ENCODE results near the gene TPST2.

TPST2 gene

DNA sequence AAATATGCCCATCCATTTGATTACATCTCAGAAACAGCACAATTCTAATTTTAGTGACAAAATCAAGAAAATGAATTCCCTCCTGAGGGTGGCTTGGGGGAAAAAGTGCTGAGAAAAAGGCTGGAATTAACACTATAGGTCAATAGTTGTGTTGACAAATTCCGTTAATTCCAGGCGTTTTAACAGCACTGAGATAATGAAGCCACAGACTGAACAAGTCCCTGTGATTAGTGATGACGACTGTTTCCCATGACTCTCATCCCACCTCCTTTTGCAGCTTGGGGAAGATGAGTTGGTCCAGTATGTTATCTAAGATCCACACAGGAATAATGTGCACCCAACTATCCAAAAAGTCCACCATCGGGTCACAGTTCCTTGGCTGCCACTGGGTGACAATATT lies 93.5 kb downstream of the TPST2 start:
- DNase-seq (ENCODE audit: low read depth in 3 of 3), result no peak

DNA sequence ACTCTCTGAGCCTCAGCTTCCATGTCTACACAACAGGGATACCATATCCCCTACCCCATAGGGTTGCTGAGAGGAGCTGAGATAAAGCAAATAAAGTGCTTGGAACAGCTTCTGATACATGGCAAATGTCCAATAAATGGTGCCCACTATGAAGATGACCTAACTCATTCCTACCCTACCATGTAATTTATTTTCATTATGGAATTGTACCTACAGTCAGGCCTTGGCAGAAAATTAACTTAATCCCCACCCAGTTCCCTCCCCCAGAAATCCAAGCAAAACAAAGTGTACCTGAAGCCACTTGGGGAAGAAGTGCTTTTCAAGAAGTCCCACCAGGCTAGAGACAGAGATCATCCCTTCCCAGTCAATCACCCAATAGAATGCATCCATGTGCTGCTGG lies 95.4 kb downstream of the TPST2 start:
- no peak for DNase-seq (ENCODE audit: low read depth in 3 of 3)

DNA sequence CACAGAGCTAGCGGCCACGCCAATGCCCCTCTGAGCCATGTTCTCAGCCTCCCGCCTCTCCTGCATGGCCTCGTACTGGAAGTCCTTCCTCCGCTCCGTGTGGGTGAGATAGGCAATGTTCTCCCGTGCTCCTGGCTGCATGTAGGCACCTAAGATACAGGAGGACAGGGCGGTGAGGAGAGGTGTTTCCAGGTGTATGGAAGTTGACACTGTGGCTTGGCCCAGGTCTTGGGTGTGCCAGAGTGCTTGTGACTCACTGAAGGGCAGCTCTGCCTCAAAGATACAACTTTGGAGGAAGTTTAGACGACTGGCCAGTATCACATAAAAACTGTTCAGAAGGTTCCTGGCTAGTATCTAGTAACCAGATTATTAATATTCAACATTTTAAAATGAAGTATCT lies 97.7 kb downstream of the TPST2 start:
- no peak for DNase-seq (ENCODE audit: low read depth in 3 of 3)

DNA sequence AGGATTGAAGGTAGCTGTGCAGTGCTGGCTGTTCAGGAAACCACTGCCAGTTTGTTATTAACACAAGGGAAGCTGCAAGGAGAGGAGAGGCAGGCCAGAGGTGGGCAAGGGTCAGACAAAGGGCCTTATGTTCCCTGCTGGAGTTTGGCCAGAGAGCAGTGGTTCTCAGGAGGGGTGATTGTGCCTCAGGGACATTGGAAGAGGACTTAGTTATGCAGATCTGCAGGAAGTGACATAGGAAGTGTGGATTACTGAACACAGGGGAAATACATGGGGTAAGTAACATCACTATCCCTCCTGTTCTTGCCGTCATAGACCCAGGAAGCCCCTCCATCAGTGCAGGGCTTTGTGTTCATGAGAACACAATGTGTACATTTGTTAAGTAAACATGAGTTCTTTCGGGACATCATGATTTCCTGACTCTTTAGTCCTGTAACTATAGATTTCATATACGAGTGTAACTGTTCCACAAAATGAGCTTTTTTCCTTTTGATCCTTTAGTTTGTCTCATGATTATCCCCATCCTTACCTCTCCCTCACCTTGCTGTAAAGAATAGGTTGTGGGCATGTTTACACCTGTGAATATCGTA lies 100.4 kb downstream of the TPST2 start:
- no peak for DNase-seq (ENCODE audit: low read depth in 3 of 3)

DNA sequence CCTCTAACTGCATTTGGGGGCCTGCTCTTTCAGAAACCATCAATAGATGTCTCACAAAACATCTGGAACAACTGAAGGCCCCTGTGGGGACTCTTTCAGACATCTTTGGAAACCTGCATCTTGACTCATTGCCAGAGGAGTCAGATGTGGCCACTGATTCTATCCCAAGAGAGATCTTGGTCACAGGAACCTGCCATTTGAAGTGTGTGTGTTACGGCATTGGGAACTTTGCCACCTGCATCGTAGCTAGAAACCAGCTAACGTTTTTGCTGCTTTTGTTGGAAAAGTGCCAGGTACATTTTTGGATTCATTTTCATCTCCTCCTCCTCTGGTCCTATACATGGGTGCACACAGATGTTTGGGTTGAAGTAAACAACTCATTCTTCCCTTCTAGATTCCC lies 101.9 kb downstream of the TPST2 start:
- DNase-seq (ENCODE audit: low read depth in 3 of 3), result no peak

DNA sequence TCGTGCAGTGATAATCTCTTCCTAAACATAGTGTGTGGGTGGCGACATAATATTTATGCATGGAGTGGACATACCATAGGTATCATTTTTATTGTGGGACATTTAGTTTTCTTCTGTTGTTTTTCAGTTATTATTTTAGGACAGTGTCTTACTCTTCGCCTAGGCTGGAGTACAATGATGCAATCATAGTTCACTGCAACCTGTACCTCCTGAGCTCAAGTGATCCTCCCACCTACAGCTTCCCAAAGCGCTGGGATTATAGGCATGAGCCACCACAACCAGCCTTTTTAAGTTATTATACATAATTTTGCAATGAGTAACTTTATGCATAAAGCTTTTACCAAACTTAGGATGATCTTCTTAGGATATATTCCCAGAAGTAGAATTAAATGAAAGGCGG lies 103.5 kb downstream of the TPST2 start:
- DNase-seq (ENCODE audit: low read depth in 3 of 3), result no peak

DNA sequence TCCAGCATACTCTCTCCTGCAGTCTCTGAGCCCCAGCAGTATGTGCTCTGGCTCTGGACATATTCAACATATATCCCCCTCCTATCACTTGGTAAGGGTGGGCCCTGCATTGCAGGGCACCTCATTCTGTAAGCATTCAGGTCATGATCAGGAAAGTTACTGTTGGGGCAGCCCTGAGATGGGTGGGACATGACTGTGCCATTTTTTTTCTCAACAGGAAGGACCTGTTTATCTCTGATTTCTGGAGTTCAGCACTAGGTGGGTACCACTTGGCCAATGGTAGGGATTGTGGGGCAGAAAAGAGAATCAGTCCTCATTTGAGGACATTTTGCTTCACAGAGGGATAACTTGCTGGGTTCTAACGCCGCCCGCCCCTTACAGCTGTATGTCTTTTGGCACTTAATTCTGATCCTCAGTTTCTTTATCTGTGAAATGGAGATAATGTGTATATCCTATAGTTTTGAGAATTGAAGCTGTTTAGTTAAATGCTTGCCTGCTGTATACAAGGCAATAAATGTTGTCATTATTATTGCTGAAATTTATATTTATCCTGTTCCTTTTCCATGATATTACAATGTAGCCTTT lies 104.0 kb downstream of the TPST2 start:
- DNase-seq (ENCODE audit: low read depth in 3 of 3), result no peak

DNA sequence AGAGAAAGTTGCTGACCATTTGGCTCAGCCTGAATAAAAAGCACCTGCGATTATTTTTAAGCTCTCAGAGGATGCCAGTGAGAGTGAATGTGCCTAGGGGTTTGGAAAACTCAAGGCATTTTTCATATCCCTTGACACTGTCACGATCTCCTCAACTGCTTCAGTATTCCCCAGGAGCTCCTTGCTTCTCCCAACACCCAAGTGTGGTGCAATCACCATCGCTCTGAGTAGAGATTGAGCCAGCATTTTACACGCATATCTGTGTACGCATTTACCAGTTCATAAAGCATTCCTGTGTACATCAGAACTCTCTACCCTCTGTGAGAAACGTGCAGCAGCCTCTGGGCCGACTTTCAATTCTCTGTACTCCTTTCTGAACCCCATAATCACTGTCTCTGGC lies 104.9 kb downstream of the TPST2 start:
- no peak for DNase-seq (ENCODE audit: low read depth in 3 of 3)

DNA sequence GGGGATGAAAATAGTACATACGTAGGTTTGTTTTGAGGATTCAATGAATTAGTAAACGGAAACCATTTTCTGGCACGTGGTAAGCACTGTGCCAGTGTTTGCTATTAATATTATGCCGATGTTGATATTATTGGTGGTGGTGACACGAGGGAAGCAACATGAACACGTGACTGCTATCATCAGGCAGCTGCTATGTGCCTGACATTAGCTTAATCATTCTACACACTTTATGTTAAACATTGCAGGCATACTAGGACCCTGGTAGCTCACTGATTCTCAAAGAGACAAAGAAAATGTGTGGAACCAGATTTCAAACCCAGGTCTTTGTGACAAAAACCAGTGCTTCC lies 105.6 kb downstream of the TPST2 start:
- DNase-seq (ENCODE audit: low read depth in 3 of 3), result no peak

DNA sequence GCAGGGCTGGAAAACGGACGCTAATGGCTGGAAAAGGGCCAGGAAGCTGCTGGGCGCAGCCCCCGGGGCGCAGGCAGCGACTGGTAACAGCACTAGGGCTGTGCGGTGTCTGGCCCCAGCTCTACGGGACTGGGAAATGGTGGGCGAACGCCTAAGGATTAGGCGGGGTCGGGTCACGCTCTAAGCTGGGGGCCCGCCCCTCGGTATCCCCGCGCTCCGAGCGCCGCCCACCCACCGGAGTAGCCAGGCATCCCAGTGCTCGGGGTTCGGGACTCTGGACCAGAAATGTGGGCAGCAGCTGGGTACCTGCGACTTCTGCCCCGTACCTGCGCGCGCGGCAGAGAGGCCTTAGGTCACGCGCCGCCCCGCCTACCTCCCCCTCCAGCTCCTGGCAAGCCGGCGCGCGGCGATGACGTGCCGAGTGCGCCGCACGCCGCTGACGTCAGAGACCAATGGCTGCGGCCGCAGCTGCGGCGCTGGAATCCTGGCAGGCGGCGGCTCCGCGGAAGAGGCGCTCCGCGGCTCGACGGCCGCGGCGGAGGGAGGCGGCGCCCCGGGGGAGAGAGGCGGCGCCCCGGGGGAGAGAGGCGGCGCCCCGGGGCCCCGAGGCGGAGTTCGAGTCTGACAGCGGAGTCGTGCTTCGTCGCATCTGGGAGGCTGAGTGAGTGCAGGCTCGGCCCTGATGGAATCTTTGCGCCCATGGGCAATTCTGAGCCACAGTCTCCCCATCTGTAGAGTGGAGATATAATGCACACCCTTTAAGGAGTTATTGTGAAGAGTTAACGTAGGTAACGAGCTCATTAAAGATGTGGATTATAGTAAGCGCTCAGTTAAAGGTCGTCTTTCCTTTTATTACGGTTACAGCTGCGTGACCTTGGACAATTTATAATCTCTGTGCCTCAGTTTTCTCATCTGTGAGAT lies 106.2 kb downstream of the TPST2 start, which contains the start of the genes HPS4 and SRRD:
HPS4 (minus strand) TSS at position 345 of the 921 bp plus-strand sequence. CDS start 2,021 bp downstream, outside the sequence.
SRRD (plus strand) TSS at position 439 of the 921 bp plus-strand sequence; CDS start at position 453, 14 bp downstream.
- DNase-seq (ENCODE audit: low read depth in 3 of 3), result peak; percentile 86 to 91 (median 89)

DNA sequence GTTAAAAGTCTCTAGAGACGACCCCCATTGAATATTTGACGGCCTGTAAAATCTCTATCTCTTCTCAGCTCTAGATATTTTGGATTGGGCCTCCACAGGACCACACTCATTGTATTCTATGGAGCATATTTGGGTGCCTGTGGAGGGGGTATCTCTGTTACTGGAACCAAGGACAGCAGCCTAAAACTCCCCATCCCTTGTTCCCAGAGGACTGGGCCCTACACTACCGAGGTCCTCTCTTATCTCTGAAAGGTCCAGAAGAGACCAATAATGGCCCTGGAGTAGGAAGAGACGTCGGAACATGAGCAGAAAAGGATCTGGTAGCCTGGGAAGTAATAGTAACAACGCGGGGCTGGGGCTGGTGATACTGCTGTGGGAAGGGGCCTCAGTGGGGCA lies 106.9 kb downstream of the TPST2 start:
- no peak for DNase-seq (ENCODE audit: low read depth in 3 of 3)

DNA sequence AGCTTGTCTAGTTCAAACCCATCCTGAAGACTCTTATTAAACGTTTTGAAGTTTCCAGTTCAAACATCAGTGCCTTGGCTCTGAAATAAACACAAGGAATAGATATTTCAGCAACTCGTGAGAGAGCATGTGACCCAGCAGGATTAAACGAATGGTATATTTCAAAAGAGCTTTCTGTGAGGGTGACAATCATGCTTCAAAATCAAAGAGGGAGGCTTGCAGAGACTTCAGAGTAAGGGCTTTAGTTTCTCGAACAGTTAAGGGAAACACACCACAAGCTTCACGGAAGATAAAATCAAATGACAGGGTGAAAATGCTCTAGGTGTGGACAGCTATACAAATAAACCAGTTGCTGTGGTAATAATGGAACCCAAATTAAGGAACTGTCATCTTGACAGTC lies 107.8 kb downstream of the TPST2 start:
- DNase-seq (ENCODE audit: low read depth in 3 of 3), result no peak

DNA sequence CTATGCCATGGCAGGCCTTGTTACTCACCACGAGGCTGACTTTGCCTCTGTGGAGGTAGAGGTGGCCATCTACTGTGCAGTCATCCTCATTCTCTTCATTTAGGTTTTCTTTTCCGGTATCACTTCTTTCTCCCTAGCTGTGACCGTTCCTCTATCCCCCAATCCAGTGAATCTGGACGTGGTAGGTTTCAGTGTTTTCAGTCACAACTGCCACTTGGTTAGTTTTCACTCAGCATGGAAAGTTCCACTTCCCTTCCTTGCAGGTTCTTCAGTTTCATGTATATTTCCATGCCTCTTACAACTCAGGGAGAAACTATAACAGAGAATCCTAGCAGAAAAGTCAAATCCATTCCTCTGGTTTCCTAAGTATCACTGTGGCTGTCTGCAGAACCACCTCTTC lies 108.2 kb downstream of the TPST2 start:
- no peak for DNase-seq (ENCODE audit: low read depth in 3 of 3)

DNA sequence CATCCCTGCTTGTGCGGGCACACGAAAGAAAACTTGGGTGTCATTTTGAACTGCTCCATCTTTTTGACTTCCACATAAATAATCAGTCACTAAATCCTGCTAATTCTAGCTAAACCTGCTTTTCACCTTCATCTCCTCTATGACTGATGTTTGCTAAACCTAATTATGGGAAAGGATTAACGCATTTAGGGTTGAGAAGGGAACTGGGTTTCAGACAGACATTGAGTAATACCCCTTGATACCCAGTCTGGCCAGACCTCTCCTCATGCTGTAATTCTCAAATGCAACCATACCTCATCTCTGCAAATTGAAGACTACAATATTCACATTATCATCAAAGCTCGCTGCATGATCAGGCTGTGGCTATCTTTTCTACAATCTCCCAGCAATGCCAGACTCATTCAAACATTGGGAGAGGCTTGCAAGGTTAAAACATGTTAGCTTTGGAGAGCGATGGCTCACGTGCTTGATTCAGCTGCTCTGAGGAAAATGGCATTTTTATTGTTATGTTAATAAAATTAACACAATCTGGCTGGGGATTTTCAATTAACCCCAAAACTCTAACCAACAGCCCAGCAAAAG lies 108.7 kb downstream of the TPST2 start:
- no peak for DNase-seq (ENCODE audit: low read depth in 3 of 3)

DNA sequence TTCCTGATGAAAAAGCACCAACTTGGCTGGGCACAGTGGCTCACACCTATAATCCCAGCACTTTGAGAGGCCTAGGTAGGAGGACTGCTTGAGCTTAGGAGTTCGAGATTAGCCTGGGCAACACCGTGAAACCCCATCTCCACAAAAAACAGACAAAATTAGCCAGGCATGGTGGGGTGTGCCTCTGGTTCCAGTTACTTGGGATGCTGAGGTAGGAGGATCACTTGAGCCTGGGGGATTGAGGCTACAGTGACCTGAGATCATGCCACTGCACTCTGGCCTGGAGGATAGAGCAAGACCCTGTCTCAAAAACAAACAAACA lies 109.4 kb downstream of the TPST2 start:
- no peak for DNase-seq (ENCODE audit: low read depth in 3 of 3)

DNA sequence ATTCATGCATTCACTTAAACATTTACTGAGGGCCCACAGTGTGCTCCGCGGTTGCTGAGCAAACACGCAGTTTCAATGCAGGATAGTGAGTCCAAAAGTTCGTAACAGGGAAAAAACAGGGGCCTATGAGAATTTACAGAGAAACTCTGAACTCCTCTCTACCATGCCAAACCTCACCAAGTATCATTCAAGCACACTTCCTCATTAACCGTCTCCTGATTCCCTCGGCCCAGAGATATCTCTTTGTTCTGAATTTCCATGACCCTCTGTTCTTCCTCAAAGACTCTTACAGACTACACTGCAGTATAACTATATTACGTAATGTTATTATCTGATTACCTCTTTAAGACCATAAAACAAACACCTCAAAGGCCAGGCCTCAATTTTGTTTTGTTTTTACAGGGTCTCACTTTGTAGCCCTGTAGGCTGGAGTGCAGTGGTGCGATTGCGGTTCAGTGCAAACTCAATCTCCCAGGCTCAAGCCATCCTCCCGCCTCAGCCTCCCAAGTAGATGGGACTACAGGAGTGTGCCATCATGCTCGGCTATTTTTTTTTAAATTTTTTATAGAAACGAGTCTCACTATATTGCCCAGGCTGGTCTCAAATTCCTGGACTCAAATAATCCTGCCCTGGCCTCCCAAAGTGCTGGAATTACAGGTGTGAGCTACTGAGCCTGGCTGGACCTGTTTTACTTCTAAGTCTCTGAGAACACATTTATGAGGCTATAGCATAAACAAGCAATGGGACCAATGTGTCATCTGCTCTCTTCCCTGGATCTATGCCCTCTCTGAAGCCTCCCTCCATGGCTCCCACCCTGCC lies 109.9 kb downstream of the TPST2 start:
- DNase-seq (ENCODE audit: low read depth in 3 of 3), result no peak

DNA sequence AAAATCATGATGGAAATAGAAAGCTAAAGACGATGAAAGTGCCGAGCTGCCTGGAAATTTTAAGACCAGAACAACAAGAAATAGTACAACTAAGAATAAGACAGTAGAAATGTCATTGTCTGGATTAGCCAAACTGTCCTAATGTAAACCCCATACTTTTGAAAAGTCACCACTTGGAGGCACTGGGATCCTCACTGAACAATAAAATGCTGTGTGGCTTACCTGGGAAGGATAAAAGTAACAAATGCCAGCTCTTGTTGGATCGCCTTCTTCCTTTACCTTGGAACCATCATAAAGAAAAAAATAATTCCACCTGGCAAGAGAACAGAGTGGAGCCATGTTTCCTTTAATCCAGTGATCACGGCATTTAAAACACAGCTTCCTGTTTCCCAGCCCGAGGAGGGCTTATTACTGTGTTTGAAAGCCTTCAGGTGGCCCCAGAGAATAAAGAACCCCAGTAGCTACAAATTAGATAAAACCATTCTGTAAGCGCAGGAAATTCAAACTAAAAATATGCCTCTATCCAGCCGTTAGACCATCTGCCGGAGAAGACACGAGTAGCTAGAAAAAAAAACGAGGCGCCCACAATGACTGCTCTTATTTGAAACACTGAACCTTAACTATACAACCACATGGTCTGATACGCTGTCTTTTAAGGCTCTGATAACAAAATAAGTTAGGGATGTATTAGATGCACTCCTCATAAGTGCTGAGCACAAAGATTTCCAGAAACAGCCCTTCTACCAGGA lies 110.7 kb downstream of the TPST2 start:
- DNase-seq (ENCODE audit: low read depth in 3 of 3), result no peak

DNA sequence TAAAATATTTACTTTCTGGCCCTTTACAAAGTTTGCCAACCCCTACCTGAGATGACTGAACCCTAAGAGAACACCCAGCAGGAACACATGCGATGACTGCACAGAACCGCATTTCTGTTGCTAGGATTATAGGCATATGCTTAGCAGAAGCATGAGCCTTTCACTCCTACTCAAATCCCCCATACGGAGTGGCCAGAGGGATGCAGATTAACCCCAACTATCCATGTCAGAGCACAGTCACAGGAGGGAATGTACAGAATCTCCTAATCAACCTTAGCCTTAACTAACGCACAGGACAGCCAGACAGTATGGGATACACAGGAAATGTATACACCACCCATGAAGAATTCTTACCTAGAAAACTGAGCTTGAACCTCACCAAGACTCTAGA lies 112.6 kb downstream of the TPST2 start:
- DNase-seq (ENCODE audit: low read depth in 3 of 3), result no peak

DNA sequence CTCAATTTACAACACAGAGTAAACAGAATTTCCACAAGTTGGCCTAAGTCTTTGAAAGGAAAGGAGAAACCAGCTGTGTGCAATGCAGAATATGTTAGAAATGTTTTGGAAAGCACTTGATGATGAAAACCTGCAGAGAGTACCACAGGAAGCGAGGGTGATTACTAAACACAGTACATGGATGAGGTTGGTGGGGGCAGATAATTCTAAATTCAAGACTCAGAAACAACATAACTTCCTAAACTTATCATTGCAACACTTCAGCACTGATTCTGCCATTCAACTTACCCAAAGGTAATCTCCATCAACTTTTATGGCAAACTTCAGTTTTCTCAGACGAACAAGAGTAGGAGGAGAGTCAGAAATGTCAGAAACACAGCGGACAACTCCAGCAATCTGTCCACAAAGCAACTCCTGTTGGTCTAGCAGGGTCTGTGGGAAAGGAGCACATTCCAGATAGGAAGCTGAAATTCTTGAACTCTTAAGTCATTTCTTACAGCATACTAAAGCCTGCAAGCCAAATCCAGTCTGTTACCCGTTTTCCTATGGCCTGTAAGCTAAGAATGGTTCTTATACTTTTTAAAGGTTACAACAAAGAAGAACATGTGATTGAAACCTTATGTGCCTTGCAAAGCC lies 113.1 kb downstream of the TPST2 start:
- no peak for DNase-seq (ENCODE audit: low read depth in 3 of 3)

DNA sequence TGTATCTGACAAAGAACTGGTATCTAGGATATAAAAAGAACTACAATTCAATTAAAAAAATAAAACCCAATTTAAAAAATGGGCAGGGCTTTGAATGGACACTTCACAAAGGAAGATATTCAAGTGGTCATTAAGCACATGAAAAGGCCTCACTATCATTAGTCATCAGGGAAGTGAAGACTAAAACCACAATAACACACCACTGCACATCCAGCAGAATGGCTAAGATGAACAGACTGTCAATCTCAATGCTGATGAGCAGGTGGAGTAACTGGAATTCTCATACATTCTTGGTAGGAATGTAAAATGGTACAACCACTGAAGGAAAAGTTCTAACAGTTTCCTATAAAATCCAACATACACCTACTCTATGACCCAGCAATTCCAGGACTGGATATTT lies 115.2 kb downstream of the TPST2 start:
- no peak for DNase-seq (ENCODE audit: low read depth in 3 of 3)
